ENCODE measurements around the gene MSI2. TPM values are rescaled to one million over a fixed set of nuclear protein-coding genes. Genes with fewer than 3 reads are reported as not detected.

Gene MSI2
- total RNA-seq, 2 experiments from 2014 or later: 131 to 164 TPM

DNA sequence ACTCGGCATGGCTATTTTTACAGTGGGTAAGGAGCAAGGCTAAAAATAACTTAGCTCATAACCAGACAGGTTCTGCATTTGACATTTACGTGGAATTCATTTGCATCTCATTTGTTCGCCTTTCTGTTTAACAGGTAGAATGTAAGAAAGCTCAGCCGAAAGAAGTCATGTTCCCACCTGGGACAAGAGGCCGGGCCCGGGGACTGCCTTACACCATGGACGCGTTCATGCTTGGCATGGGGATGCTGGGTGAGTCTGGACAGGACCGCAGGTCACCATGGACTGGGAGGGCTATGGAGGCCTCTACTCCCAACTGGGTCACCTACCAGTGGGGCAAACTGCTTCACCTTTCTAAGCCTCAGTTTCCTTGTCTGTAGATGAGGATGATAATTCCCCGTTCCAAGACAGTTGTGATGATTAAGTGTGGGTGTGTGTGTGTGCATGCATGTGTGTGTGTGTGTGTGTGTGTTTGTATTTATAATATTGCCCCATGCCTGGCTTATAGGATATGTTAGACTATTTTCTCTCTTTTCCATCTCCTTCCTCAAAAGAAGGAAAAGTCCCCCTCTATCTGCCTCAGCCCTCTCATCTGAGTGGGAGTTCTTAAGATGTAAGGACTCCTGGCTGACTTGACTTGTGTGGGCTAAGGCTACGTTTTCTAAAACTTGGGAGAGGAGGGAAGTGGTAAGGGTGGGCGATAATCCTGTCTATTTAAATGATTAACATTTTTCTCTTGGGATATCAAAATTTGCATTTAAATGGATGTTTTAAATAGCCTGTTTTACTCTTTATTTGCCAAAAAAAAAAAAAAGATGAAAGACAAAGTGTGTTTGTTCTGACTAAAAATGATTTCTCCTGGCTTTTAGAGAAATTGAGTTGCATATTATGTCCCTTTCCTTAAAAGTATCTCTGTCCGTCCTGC, 359.8 kb downstream of the MSI2 start:
- H3K9me3 ChIP-seq (ENCODE audit: low read length): peaks cover 12% of the 10 kb centered on the region
- peaks cover 19% of the 10 kb centered on the region for H3K4me1 ChIP-seq (ENCODE audit: insufficient read depth, low read length, poor library complexity, severe bottlenecking)
- H4K20me1 ChIP-seq (ENCODE audit: insufficient read depth, low read length): no peaks in the 10 kb centered on the region
- intact Hi-C loops (cut with micrococcal nuclease; ENCODE audit: unreplicated experiment): no loop called here
- no peak overlapping the region for H2AFZ ChIP-seq (ENCODE audit: low read length)
- H3K4me3 ChIP-seq (ENCODE audit: low read depth, low read length, poor library complexity, severe bottlenecking): no peak overlapping the region
- TF ChIP-seq, protein P1, sequence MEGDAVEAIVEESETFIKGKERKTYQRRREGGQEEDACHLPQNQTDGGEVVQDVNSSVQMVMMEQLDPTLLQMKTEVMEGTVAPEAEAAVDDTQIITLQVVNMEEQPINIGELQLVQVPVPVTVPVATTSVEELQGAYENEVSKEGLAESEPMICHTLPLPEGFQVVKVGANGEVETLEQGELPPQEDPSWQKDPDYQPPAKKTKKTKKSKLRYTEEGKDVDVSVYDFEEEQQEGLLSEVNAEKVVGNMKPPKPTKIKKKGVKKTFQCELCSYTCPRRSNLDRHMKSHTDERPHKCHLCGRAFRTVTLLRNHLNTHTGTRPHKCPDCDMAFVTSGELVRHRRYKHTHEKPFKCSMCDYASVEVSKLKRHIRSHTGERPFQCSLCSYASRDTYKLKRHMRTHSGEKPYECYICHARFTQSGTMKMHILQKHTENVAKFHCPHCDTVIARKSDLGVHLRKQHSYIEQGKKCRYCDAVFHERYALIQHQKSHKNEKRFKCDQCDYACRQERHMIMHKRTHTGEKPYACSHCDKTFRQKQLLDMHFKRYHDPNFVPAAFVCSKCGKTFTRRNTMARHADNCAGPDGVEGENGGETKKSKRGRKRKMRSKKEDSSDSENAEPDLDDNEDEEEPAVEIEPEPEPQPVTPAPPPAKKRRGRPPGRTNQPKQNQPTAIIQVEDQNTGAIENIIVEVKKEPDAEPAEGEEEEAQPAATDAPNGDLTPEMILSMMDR (conservative IDR thresholded peaks at IDR 0.05; ENCODE audit: low read length): no peak
- no peak for TF ChIP-seq EZH2phosphoT487 (IDR thresholded peaks at IDR 0.05; ENCODE audit: borderline replicate concordance, low read depth, low read length)
- H3K9me2 ChIP-seq (ENCODE audit: insufficient read depth, low read length): no peaks in the 10 kb centered on the region
- ChIA-PET CTCF (ENCODE audit: unreplicated experiment) (interaction anchor here (0.6 to 0.7 kb wide), 2 partner anchors 45 to 59 kb away, joined by 3 read pairs; no protein-coding TSS in a partner anchor), POLR2A (no interaction called here)
- no peak for DNase-seq (ENCODE audit: low spot score)
- BruUV-seq (replicated peaks): no TSS peak
- no peak overlapping the region for H3K4me2 ChIP-seq (ENCODE audit: low read length)
- no peak overlapping the region for H3K27ac ChIP-seq (ENCODE audit: low read depth, low read length, poor library complexity, severe bottlenecking)
- peaks cover 33% of the 10 kb centered on the region for H3K36me3 ChIP-seq (ENCODE audit: insufficient read depth, low read length)
- H3K79me2 ChIP-seq (ENCODE audit: insufficient read depth, low read depth, low read length): no peaks in the 10 kb centered on the region

DNA sequence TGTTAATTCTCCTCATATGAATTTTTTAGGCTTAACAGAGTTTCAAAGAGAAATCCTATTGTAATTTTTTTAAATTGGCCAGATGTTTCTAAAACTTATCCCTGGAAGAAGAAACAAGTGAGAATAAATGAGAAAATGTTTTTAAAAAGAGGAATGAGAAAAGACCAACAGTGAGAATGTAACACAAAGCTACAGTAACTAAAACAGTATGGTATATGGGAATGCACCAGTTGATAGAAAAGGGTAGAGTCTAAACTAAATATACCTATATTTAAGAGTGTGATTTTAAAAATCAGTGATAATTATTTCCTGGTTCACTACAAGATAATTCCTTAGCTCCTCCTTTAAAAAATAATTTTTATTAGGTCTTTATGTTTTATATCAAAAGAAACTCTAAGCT, 360.9 kb downstream of the MSI2 start:
- intact Hi-C loops (cut with micrococcal nuclease; ENCODE audit: unreplicated experiment): no loop called here
- ChIA-PET CTCF (ENCODE audit: unreplicated experiment) (no interaction called here), POLR2A (no interaction called here)
- Histone ChIP-seq H3K27ac (ENCODE audit: low read depth, low read length, poor library complexity, severe bottlenecking) (no peak overlapping the region), H2AFZ (ENCODE audit: low read length) (no peak overlapping the region), H3K36me3 (ENCODE audit: insufficient read depth, low read length) (peaks cover 33% of the 10 kb centered on the region), H3K4me1 (ENCODE audit: insufficient read depth, low read length, poor library complexity, severe bottlenecking) (peaks cover 26% of the 10 kb centered on the region), H3K4me3 (ENCODE audit: low read depth, low read length, poor library complexity, severe bottlenecking) (no peak overlapping the region), H3K9me2 (ENCODE audit: insufficient read depth, low read length) (no peaks in the 10 kb centered on the region), H3K4me2 (ENCODE audit: low read length) (no peak overlapping the region), H4K20me1 (ENCODE audit: insufficient read depth, low read length) (no peaks in the 10 kb centered on the region), H3K79me2 (ENCODE audit: insufficient read depth, low read depth, low read length) (no peaks in the 10 kb centered on the region), H3K9me3 (ENCODE audit: low read length) (peaks cover 12% of the 10 kb centered on the region)
- BruUV-seq (replicated peaks): no TSS peak
- no peak for DNase-seq (ENCODE audit: low spot score)
- TF ChIP-seq, protein P1 (conservative IDR thresholded peaks at IDR 0.05; ENCODE audit: low read length): no peak
- no peak for TF ChIP-seq EZH2phosphoT487 (IDR thresholded peaks at IDR 0.05; ENCODE audit: borderline replicate concordance, low read depth, low read length)
